Kidney (tissue), 14 donors: Measurements from ENCODE around the gene APOOL. TPM values are rescaled to one million over a fixed set of nuclear protein-coding genes. Genes with fewer than 3 reads are reported as not detected.

Source experiments
- DNase-seq, 5 donors: peaks; one replicate each; pipeline ENCODE4 v3.0.0-alpha.2; 2013 to 2020
- FAIRE-seq: peaks from 2 replicates; lab custom pipeline; 2012; peaks lifted over from hg19 to GRCh38; lab: Jason Lieb, UNC
- H3K27ac ChIP-seq, 2 donors: one replicate each; pipeline ENCODE4 v1.7.0; 2013; ENCODE audit warnings: low read depth in 2 of 2, low read length in 2 of 2, inconsistent platforms in 1 of 2
- H3K27me3 ChIP-seq: one replicate; pipeline ENCODE4 v1.7.1; 2013; ENCODE audit warnings: low read length, inconsistent platforms; ENCODE audit not compliant: control insufficient read depth, insufficient read depth
- H3K36me3 ChIP-seq, 3 donors: one replicate each; pipeline versions ENCODE4 v1.7.0 to v1.7.1; 2013; ENCODE audit warnings: low read length in 3 of 3, control low read depth in 1 of 3, inconsistent platforms in 1 of 3; ENCODE audit not compliant: insufficient read depth in 3 of 3, control insufficient read depth in 2 of 3
- H3K4me1 ChIP-seq, 3 donors: one replicate each; pipeline versions ENCODE4 v1.7.0 to v1.7.1; 2013; ENCODE audit warnings: low read length in 3 of 3, inconsistent platforms in 1 of 3, low read depth in 1 of 3; ENCODE audit not compliant: control insufficient read depth in 2 of 3, insufficient read depth in 2 of 3
- H3K4me3 ChIP-seq, 3 donors: one replicate each; pipeline versions ENCODE4 v1.7.0 to v1.8.1; 2013; ENCODE audit warnings: low read length in 3 of 3, control low read depth in 1 of 3, inconsistent platforms in 1 of 3
- H3K9ac ChIP-seq, 3 donors: one replicate each; pipeline versions ENCODE4 v1.7.0 to v1.7.1; 2013; ENCODE audit warnings: low read length in 3 of 3, control low read depth in 1 of 3, inconsistent platforms in 1 of 3
- H3K9me3 ChIP-seq, 3 donors: one replicate each; pipeline versions ENCODE4 v1.7.0 to v1.7.1; 2013; ENCODE audit warnings: low read length in 3 of 3, control low read depth in 1 of 3, inconsistent platforms in 1 of 3; ENCODE audit not compliant: control insufficient read depth in 2 of 3, insufficient read depth in 1 of 3
- CTCF ChIP-seq: IDR thresholded peaks from 3 replicates; pipeline ENCODE4 v1.5.1; 2012; ENCODE audit warnings: mild to moderate bottlenecking, moderate library complexity, borderline replicate concordance; ENCODE audit not compliant: insufficient read depth; ENCODE audit errors: extremely low read depth
- intact Hi-C: fragments of 100-400 bp; cut with DNase I; formaldehyde crosslinking; loops from one replicate; pipeline ENCODE4 v1.11.1; 2022
- polyA plus RNA-seq: library from polyadenylated mRNA; stranded (reverse); fragments of 350-450 nt; fragmentation: Illumina TruSeq; extraction: RNeasy Lipid Tissue Mini Kit (QIAGEN cat#74804); gene quantifications from one replicate; pipeline ENCODE4 v1.2.3, GENCODE V29; 2014; ENCODE audit warnings: low read depth, low replicate concordance; ENCODE audit not compliant: insufficient read depth
- total RNA-seq: library from RNA; stranded (reverse); fragmentation: NEBNext Ultra II Directional; extraction: Animal tissue kit (Norgen Biotek cat#: 25700); gene quantifications from one replicate; pipeline ENCODE4 v1.2.1, GENCODE V29; 2021
- donor health status: control.
- donor health status: control.
- donor health status: control.
- donor health status: control.
- donor health status: control.
- donor health status: DM: yes; HTN: yes; CAD: no.
- donor health status: Normal renal cell carcinoma (clear cell type).

Gene APOOL
- total and polyA plus RNA-seq, 2 donors from 2014 or later, result 7.2 to 26.5 TPM

- Histone ChIP-seq H3K9me3 (no peaks in the 10 kb centered on the region), H3K27me3 (no peaks in the 10 kb centered on the region), H3K4me3 (no peak overlapping the region), H3K36me3 (no peaks in the 10 kb centered on the region), H3K27ac (no peak overlapping the region), H3K9ac (no peak overlapping the region), H3K4me1 (no peaks in the 10 kb centered on the region)
- no peak for FAIRE-seq
- no peak for TF ChIP-seq CTCF
- no peak for DNase-seq
- intact Hi-C loops, result no loop called here
Measured at GRCh38 chrX:85140964-85141363, 137.3 kb downstream of the APOOL start.

Other genes starting within 250 kb of the APOOL start
- not detected for gene SATL1, start 239.9 kb downstream of the APOOL start, total RNA-seq
- 0.22 TPM for gene SATL1, start 239.9 kb downstream of the APOOL start, polyA plus RNA-seq
- 4.7 TPM for gene ZNF711, start 240.1 kb downstream of the APOOL start, total RNA-seq
- 2.6 TPM for gene ZNF711, start 240.1 kb downstream of the APOOL start, polyA plus RNA-seq